ENCODE results near the gene FLAD1. TPM values are rescaled to one million over a fixed set of nuclear protein-coding genes. Genes with fewer than 3 reads are reported as not detected.
A peak's percentile ranks its signal among the peaks of the same experiment; 100 is the strongest.

Gene FLAD1
- total RNA-seq, 1 experiment from 2014 or later = 82.4 TPM

DNA sequence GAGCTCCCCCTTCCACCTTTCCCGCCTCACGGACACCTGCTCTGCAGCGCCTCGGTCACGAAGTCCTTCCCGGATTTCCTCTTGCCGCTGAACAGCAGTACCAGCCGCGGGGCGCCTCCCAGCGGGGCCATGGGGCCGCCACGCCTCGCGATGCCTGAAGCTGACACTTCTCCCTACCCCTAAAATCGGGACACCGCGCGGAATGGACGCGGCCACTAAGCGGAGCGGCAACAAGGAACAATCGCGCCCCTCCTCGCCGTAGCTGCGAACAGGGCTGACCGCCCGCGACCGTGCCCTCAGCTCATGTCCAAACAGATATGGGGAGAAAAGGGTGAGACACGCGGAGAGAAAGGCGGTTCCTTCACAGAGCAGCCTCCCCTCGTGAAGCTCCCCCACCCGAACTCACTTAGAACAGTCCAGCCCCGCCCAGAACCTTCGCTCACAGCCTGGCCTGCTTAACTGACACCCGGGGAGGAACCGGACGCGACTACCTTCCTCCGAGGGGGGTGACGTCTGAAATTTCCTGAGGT lies 46.5 kb upstream of the FLAD1 start, which contains the start of gene PMVK:
Gene PMVK, minus strand, starts transcription at position 165 of the 530 bp plus-strand sequence. Its CDS starts 34 bp downstream, at position 131.
- Histone ChIP-seq H3K9me3 (ENCODE audit: low read depth, low read length, poor library complexity, severe bottlenecking) (no peaks in the 10 kb centered on the region), H3K4me3 (ENCODE audit: low read depth, low read length, poor library complexity, severe bottlenecking) (peak within 1 kb of the TSS; percentile 53), H3K27me3 (replicated peaks; ENCODE audit: insufficient read depth, low read depth, low read length, poor library complexity) (no peaks in the 10 kb centered on the region), H3K4me1 (ENCODE audit: insufficient read depth, low read length, poor library complexity, severe bottlenecking) (peaks cover 41% of the 10 kb centered on the region), H3K36me3 (ENCODE audit: insufficient read depth, low read length, poor library complexity, severe bottlenecking) (no peaks in the 10 kb centered on the region), H3K27ac (ENCODE audit: low read depth, low read length, poor library complexity, severe bottlenecking) (peak within 1 kb of the TSS; percentile 99)
- TF ChIP-seq EZH2 (IDR thresholded peaks at IDR 0.05; ENCODE audit: borderline replicate concordance, low read depth, low read length, poor library complexity, severe bottlenecking) (no peak), CTCF (conservative IDR thresholded peaks at IDR 0.05; ENCODE audit: low read depth, low read length) (peak; percentile 50; the same call in 1 of the 2 replicates)
- TSS peak; percentile 79 for BruUV-seq (replicated peaks)
- peak; percentile 97 for DNase-seq (ENCODE audit: low spot score)
- ChIA-PET POLR2A (ENCODE audit: low non-redundant PET) (interaction anchor here (0.9 kb wide), 1 partner anchor 19 kb away, joined by 3 read pairs; the partner anchor contains the start of gene PBXIP1), CTCF (interaction anchor here (0.6 to 1.1 kb wide), 3 partner anchors 45 to 456 kb away, joined by 3 to 4 read pairs (median 3); no protein-coding TSS in a partner anchor)
- intact Hi-C loops (cut with micrococcal nuclease; ENCODE audit: unreplicated experiment) = loop anchor here (5.0 kb wide), 1 partner anchor 64 kb away; the partner anchor contains the start of gene KCNN3

GRCh38 chr1:154937085-154937987 lies 45.8 kb upstream of the FLAD1 start:
- TF ChIP-seq EZH2 (IDR thresholded peaks at IDR 0.05; ENCODE audit: borderline replicate concordance, low read depth, low read length, poor library complexity, severe bottlenecking) (no peak), CTCF (conservative IDR thresholded peaks at IDR 0.05; ENCODE audit: low read depth, low read length) (peak; percentile 28; the same call in 1 of the 2 replicates)
- Histone ChIP-seq H3K4me1 (ENCODE audit: insufficient read depth, low read length, poor library complexity, severe bottlenecking) (peaks cover 48% of the 10 kb centered on the region), H3K9me3 (ENCODE audit: low read depth, low read length, poor library complexity, severe bottlenecking) (no peaks in the 10 kb centered on the region), H3K27me3 (replicated peaks; ENCODE audit: insufficient read depth, low read depth, low read length, poor library complexity) (no peaks in the 10 kb centered on the region), H3K4me3 (ENCODE audit: low read depth, low read length, poor library complexity, severe bottlenecking) (peak overlapping the region; percentile 53), H3K27ac (ENCODE audit: low read depth, low read length, poor library complexity, severe bottlenecking) (peak overlapping the region; percentile 99), H3K36me3 (ENCODE audit: insufficient read depth, low read length, poor library complexity, severe bottlenecking) (no peaks in the 10 kb centered on the region)
- CTCF ChIA-PET = interaction anchor here (0.7 to 0.8 kb wide), 2 partner anchors 46 to 124 kb away, joined by 3 read pairs; no protein-coding TSS in a partner anchor
- BruUV-seq (replicated peaks) = TSS peak; percentile 99
- peak; percentile 94 for DNase-seq (ENCODE audit: low spot score)
- intact Hi-C loops (cut with micrococcal nuclease; ENCODE audit: unreplicated experiment) = loop anchor here (5.0 kb wide), 1 partner anchor 65 kb away; the partner anchor contains the start of gene KCNN3
- POLR2A ChIA-PET (ENCODE audit: low non-redundant PET) = no interaction called here

- H3K4me1 ChIP-seq (ENCODE audit: insufficient read depth, low read length, poor library complexity, severe bottlenecking) = peaks cover 53% of the 10 kb centered on the region
- no peak for TF ChIP-seq EZH2 (IDR thresholded peaks at IDR 0.05; ENCODE audit: borderline replicate concordance, low read depth, low read length, poor library complexity, severe bottlenecking)
- peak overlapping the region; percentile 99 for H3K27ac ChIP-seq (ENCODE audit: low read depth, low read length, poor library complexity, severe bottlenecking)
- H3K4me3 ChIP-seq (ENCODE audit: low read depth, low read length, poor library complexity, severe bottlenecking) = peak overlapping the region; percentile 53
- POLR2A ChIA-PET (ENCODE audit: low non-redundant PET) = no interaction called here
- no peaks in the 10 kb centered on the region for H3K9me3 ChIP-seq (ENCODE audit: low read depth, low read length, poor library complexity, severe bottlenecking)
- BruUV-seq (replicated peaks) = no TSS peak
- no peaks in the 10 kb centered on the region for H3K36me3 ChIP-seq (ENCODE audit: insufficient read depth, low read length, poor library complexity, severe bottlenecking)
- CTCF ChIA-PET = interaction anchor here (0.7 kb wide), 1 partner anchor 124 kb away, joined by 3 read pairs; no protein-coding TSS in a partner anchor
- intact Hi-C loops (cut with micrococcal nuclease; ENCODE audit: unreplicated experiment) = loop anchor here (5.0 kb wide), 1 partner anchor 66 kb away; the partner anchor contains the start of gene KCNN3
- H3K27me3 ChIP-seq (replicated peaks; ENCODE audit: insufficient read depth, low read depth, low read length, poor library complexity) = no peaks in the 10 kb centered on the region
- DNase-seq (ENCODE audit: low spot score) = no peak
These were observed 45.2 kb upstream of the FLAD1 start for GRCh38 chr1:154937988-154938386.
